GM19452 (cell line): ENCODE results near the gene RPTOR.

Experiments used
- ATAC-seq: cut with Tn5 transposase; IDR thresholded peaks from one replicate; pipeline ENCODE4 v1.9.1; 2021; ENCODE audit not compliant: unreplicated experiment

Gene RPTOR

DNA sequence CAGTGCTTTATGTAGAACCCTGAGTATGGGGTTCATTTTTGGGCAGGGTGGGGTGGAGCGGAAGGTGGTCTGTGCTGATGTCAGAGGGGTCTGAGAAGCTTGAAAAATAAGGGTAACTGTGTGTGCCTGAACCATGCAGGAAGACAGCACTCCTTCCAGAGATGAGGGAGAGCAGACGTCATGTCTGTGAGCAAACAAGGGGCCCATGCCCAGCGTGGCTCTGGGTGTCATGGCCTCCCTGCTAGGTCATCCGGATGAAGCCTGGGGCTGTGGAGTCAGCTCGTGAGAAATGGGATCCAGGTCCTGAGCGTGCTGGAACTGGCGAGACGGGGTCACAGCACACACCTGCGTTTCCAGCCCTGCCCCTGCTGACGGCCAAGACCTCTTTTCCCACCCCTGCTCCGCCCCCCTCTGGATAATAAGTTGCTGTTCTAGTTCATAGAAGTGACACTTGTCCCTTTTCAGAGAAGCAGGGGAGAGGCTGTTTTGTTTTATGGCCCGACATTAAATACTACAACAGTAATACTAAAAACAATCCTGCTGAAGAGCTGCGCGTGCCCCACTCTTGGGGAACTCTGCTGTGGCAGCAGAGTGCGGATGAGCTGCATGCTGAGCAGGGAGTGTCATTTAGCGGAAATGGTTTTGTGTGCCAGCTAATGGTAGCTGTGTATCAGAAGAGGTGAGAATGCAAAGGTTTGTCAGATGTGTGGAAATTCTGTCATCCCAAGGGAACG lies 92.6 kb downstream of the RPTOR start:
- ATAC-seq, result no peak

DNA sequence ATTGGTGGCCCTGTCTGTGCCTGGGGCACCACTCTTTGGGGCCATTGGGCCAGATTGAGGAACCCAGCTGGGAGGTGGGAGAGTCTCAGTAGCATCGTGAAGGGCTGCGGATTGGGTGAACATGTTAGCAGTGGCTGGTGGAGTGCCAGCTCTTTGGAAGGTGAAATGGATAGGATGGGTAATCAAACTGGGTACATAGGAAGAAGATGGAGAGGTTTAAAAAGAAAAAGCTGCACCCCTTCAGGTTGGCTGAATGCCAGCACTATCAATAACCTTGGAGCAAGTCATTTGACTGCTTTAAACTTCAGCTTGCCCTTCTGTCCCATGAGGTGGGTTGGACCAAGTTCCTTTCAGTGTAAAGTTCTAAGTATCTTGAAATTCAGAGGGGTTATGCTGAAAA lies 95.0 kb downstream of the RPTOR start:
- no peak for ATAC-seq

DNA sequence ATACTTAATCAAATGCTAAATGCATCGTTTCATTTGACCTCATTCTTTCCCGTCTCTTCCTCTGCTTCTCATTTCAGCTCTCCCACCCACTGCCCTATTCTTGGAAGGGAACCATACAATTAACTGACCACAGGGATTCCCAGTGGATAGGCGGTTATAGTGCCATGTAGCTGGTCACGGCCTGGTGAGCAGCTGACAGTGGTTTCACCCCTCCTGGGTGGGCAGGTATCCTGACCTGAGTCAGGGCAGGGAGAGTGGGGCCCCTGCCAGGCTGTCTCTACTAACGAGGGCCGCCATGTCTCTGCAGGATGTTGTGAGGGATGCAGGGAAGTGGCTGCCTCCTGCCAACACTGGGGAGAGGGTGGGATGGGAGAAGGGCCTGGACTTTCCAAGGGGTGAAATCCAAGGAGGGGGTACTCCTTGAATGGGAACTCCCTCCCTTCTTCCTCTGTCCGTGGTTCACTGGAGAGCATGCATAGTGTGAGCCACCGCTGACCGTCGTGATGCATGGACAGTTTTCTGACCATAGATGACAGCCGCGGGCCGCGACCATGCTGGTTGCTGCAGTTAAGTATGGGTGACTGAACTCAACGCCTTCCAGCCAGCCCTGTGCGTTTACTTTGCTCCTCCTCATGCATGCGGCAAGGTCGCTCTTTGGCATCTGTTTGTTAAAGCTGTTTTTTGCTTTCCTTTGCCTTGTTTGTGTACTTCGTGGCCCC lies 95.9 kb downstream of the RPTOR start:
- no peak for ATAC-seq

DNA sequence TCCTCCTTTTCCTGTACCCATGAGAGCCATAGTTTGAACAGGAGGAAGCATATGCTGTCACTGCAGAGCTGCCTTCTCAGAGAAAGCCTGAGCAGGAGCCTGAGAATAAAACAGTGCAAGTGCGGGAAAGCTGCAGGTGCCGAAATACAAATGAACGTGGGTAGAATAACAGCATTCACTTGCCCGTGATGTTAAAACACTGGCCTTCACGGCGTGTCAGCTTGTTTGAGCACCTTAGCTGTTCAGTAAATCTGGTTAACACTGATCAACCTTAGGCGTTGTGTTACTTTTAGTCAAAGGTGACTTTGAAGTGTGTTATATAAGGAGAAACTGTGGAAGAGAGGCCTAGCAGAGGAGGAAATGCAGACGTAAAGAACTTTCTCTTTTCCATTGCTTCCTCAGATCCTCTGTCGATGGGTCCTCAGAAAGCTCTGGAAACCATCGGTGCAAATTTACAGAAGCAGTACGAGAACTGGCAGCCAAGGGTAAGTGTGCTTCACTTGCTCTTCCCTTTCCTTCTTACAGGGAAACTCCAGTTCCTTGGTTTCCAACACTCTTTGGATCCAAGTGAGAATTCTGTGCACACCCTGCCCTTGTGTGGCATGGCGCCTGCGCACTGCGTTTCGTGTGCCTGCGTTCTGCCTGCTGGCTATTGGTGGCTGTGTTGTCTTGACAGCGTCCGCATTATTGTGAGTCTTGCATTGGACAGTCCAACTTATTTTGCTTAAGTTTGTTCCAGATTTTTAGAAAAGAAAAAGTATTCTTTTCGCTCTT lies 98.9 kb downstream of the RPTOR start:
- ATAC-seq, result no peak

DNA sequence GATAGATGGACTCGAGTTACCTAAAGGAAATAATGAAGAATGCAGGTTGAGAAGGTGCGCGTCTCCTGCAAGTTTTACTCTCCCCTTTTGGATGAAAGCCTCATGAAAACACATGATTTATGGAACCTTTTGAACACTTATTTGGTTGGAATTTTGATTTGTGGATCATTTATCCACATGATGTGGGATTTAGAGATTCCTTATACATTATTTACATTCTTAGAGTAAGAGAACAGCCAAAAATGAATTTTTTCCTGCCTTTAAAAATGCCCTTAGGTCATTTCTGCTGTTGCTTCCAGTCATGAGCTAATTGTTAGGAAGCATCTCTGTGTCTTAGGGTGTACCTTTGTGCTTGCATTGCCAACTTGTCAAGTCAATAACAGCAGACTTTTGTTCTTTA lies 99.9 kb downstream of the RPTOR start:
- no peak for ATAC-seq

DNA sequence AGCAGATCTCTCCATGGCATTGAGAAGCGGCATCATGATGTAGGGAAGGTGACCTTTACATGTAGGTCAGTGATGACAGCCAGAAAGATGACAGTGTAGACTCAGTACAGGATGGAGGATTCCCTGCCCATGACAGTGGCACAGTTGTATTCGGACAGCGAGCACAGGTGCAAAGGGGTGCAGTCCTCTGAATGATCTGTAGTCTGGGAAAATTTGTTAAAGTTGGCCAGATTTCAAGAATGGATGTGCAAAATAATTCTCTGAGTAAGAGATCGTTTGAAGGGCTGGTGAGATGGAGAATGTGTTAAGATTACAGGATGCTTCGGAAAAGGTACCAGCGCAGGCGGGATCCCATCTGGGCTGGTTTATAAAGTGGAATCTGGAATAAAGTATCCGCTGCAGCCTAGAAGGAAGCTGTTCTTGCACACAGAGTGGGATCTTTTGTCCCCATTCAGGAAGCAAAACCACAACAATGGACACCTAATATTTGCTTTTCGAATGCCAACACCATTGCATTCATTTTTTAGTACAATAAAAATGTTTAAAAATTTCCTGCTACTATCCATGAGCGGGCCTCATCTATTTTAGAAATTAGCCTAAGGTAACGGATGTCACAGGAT lies 101.2 kb downstream of the RPTOR start:
- no peak for ATAC-seq

DNA sequence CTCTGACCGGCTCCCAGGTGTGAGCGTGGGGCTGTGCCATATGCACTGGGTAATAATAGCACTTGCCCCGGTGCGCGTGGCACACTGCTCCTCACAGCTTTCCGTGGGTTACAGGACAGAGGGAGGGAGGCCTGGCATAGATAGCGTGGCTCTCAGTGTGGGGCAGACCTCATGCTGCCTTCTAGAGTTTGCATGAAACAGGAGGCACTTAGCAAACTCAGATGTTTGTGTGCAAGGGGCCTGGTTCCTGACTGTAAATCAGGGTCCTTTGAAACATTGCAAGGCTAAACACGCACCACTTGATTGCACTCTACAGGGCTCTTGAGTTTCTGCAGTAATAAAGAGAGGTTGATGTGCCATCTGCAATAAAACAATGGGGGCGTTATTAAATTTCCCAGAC lies 101.7 kb downstream of the RPTOR start:
- no peak for ATAC-seq

DNA sequence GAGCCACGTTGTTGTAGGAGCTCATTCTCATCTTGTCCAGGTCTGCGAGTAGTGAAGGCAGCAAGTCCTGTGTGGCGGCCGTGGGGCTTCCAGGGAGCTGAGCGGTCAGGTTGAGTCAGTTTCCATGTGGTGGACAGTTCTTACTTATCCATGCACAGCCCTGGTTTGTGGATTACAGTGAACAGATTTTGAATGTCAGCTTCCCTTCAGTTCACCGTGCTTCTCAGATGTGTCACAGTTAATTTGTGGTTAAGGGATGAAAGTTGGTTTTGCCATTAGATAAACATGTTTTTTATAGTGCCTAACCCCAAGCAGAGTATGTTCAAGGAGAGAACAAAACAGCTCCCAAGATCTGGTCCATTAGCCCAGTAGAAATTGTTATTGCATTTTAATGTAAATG lies 103.1 kb downstream of the RPTOR start:
- ATAC-seq, result no peak

DNA sequence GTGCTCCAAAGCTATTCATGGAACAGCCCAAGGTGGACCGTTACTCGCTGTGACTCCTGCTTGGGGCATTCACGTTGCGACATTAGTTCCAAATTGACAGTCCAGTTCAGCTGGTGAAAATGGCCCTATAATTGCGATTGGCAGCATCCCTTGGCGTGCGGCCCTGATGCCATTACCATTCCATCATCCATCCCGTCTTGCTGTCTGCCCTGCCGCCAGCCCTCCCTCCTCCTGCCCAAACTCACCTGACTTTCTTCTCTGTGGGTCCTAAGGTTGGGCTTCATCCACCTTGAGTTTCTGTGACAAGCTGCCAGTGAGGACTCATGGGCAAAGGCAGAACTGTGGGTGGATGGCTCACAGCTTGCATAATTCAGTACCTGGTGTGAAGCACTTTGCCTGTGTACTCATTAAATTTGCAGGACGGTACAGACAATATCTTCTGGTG lies 104.6 kb downstream of the RPTOR start:
- ATAC-seq, result no peak

DNA sequence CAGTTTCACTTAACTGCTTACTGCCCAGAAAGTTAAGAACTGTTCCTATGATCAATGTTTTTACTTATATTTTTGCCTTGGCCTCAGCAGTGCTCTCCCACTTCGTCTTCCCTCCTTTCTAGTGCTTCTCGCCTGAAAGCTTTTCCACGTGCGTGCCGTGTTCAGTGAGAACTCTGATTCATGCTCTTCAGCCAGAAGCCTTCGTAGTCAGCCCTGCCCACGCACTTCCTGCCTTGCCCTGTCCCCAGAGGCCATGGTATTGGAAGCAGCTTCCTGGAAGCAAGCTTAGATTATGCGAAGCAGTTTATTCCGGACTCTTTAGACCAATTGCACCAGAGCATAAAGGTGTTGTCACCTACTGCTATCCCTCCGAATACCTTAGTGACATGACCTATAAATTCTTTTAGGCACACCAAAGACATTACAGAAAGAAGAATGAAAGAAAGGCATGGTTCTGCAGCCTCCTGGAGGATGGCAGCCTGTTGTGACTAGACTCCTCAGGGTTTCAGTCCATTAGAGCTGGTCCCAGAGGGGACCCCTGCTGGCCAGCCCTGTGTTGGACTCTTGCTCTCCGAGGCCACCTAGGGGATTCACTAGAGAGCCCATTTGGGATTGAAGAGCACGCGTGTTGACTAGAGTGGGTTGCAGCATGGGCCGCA lies 105.2 kb downstream of the RPTOR start:
- no peak for ATAC-seq

DNA sequence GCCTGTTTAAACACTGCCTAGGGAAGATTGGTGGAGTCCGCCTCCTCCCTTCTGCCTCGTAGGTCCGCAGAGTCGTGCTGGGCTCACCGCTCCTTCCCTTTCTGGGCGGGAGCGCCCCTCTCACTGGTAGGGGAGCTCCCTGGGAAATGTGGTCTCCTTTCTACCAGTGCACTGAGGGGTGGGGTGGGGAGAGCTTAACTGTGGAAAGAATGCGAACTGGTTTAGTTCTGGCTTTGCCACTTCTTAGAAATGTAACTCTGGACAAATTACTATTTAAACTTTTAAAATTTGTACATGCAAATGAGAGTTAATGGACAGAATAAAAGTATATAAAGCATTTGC lies 105.7 kb downstream of the RPTOR start:
- ATAC-seq, result no peak

DNA sequence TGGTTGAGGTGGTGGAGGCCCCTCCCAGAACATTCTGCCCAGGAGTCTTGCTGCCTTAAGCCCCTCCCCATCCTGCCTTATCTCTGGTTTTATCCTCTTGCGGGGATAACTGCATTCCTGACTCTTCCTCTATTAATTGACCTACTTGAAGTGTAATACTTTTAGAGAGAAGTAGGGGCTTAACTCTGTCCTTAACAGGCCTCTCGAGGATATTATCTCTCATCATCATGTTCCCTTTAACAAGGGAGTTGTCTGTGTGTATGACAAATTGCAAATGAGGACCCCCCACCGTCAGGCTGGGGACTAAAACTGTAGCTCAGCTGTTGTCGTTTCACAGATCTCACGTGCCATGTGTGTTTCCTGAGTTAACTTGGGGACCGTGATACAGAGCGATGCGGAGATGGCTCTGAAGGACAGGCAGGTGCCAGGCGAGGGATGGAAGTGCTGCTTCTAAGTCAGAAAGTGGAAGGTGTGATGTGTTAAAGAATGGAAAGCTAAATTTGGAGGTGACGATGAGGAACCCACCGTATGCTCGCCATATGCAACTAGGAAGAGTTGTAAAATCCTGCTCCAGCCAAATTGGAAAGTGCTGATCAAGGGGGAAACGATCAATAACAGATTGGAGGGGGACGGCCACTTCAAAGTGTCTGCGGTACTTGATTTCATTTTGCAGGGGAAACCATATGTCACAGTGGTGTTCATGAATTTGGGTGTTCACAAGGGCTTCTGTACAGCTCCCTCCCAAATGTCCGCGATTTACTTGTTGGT lies 106.3 kb downstream of the RPTOR start:
- ATAC-seq, result no peak

DNA sequence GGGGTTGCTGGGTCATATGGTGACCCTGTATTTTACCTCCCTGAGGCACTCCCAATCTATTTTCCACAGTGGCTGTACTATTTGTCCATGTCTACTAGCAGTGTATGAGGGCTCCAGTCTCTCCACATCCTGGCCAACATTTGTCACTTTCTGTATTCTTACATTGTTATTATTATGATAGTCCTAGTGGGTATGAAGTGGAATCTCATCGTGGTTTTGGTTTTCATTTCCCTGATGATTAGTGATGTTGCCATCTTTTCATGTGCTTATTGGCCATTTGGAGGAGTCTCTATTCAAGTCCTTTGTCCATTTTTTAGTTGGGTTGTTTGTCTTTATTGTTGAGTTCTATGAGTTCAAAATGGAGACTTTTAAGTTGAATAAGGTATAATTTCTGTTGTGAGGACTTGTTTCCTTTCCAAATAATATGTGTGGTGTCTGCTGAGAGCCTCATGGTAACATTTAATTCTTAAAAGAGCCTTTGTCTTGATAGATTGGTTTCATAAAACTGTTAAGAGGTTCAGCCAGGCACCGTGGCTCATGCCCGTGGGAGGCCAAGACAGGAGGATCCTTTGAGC lies 108.2 kb downstream of the RPTOR start:
- ATAC-seq, result no peak

DNA sequence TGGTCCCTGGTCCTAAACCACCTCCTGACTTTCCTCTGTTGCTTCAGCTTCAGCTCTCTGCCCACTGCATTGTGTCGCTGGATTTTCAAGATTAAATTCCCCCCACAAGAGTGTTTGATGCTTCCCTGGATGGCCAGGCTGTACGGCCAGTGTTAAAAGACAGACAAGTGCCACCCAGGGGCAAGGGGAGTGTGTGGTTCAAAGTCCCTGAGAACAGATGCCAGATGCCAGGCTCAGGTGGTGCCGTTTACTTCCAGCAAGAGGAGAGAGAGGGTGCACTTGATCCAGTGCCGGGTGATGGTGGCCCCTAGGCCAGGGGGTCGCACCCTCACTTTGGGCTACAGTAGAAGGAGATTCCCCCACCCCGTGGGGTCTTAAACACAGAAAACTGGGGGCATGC lies 109.2 kb downstream of the RPTOR start:
- ATAC-seq, result no peak

DNA sequence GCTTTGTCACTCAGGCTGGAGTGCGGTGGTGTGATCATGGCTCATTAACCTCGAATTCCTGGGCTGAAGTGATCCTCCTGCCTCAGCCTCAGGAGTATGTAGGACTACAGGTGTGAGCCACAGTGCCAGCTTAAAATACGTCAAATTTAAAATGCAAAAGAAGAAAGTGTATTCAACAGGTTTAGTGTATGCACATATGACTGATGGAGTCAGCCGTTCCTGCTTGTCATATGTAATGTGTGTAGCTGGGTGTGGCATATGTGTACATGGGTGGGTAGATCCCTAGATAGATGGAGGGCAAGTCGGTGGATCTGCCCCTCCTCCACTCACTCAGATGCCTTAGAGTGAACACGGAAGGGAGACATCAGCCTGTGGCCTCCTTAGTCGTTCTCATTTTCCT lies 111.0 kb downstream of the RPTOR start:
- ATAC-seq, result no peak

DNA sequence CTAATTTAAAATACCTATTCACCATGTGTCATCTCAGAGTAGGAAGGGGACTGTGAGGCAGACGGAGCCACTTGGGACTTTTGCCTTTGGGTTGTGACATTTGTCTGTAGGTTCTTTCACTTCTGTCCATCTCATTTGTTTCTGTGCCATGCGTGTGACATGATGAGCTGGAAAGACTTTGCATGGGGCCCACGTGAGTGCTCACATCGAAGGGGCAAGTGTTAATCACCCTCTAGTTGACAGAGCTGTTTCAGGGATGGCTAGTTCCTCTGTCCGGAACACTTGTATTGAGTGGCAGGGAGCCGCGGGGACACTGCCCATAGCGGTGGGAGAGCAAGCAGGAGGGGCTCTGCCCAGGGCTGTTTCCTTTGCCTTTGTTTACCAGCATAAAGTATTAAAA lies 112.0 kb downstream of the RPTOR start:
- ATAC-seq, result no peak

DNA sequence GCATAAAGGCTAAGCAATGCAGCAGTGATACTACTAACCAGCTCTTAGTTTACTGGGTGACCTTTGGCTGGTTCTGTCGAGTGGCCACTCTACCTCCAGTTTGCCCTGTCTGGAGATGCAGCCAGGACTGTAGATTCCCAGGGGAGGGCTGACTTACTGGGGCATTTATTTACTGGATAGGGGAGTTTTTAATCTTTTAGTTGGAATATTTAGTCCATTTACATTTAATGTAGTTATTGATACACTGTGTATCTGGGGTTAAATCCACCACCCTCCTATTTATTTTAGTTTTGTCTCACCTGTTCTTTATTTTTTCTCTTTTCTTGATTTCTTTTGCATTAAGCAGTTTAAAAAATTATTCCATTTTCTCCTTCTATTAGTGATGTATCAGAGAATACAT lies 112.9 kb downstream of the RPTOR start:
- ATAC-seq, result no peak

DNA sequence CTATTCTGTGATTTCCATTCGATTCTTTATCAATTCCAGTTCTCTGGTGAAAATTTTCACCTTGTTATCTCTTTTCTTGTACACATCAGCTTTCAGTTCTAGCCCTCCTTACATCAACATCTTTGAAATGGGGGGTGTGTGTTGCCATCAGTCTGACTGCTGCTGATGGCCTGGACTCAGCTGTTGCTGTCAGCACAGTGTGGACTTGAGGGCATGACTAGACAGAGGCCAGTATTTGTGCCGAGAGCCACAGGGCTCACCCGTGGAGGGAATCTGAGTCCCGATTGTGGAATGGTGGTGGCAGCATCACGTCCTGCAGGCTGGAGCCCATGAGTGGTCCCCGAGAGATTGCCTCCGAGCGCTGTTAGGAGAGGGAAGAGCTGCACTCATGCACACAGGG lies 114.2 kb downstream of the RPTOR start:
- ATAC-seq, result no peak

DNA sequence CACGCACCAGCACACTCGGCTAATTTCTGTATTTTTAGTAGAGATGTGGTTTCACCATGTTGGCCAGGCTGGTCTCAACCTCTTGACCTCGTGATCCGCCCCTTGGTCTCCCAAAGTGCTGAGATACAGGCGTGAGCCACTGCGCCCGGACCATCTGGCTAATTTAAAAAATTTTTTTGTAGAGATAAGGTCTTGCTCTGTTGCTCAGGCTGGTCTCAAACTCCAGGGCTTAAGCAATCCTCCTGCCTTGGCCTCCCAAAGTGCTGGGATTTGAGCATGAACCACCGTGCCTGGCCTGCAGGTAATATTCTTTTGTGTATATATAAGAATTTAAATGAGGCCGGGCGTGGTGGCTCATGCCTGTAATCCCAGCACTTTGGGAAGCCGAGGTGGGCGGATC lies 115.0 kb downstream of the RPTOR start:
- ATAC-seq, result no peak
